HG03060 (cell line): Measurements from ENCODE around the gene AGBL3.
"Not testable (repeated sequence)": the region's sequence is repeated elsewhere in the genome, so short reads cannot be mapped to it uniquely, and the experiment has no call there.

Experiments
- ATAC-seq: cut with Tn5 transposase; IDR thresholded peaks from one replicate; pipeline ENCODE4 v1.9.1; 2021; ENCODE audit warnings: low read depth, moderate number of reproducible peaks; ENCODE audit not compliant: unreplicated experiment

The AGBL3 gene

DNA sequence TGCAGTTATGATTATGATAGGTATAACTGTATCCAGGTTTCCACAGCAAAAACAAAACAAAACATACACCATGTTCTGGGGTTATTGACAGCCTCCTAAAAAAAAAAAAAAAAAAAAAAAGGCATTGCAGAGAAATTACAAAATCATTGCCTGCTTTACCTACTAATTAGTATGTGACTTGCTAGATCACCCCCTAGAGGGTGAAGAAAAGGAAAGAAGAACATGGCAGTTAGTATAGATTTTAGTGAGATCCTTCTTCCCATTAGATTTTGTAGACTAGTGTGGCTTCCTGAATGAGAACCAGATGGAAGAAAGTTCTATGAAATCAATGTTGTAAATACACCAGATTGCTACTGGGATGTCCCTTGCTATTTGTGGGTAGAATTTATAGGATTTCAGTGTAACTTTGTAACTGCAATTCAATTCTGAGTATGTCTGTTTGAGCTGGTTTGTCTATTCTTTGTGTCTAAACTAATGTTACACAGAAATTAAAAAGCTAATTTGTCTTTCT, 24.0 kb upstream of the AGBL3 start:
- ATAC-seq = no peak

GRCh38 chr7:134963036-134963435, 23.3 kb upstream of the AGBL3 start:
- no peak for ATAC-seq

DNA sequence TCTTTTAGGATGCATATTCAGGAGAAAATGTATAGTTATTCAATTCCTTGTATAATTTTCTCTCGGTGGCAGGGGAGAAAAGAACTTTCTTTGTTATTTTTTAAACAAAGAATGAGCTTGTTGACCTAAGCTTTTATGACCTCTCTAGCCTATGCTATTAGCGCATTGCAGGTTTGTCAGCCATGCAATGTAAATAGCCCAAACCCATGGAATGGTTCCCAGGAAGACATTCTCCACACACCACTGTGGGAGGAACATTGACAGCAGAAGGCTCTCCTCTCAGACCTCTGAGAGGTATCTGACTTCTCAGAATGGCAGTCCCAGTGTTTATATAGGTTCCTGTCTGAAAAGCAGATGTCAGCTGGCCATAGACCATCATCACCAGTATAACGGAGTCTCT, 19.6 kb upstream of the AGBL3 start:
- ATAC-seq = no peak

DNA sequence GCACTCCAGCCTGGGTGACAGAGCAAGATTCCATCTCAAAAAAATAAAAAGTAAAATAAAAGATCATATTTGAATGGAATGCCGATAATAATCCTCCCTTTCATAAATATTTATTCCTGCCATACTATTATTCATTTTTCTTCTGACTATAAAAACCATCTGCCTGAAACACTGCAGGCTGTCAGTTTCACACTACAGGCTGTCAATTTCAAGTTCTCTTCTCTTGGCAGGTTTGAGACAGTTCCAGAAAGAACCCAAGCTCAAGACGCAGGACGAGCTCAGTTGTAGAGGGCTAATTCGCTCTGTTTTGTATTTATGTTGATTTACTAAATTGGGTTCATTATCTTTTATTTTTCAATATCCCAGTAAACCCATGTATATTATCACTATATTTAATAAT, 18.2 kb upstream of the AGBL3 start:
- ATAC-seq = no peak

DNA sequence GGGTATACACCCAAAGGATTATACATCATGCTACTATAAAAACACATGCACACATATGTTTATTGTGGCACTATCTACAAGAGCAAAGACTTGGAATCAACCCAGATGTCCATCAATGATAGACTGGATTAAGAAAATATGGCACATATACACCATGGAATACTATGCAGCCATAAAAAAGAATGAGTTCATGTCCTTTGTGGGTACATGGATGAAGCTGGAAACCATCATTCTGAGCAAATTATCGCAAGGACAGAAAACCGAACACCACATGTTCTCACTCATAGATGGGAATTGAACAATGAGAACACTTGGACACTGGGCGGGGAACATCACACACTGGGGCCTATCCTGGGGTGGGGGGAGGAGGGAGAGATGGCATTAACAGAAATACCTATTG, 4.7 kb upstream of the AGBL3 start:
- ATAC-seq = not testable (repeated sequence)

- ATAC-seq = peak; percentile 21
Measured at GRCh38 chr7:134985894-134986362, 380 bp upstream of the AGBL3 start.

DNA sequence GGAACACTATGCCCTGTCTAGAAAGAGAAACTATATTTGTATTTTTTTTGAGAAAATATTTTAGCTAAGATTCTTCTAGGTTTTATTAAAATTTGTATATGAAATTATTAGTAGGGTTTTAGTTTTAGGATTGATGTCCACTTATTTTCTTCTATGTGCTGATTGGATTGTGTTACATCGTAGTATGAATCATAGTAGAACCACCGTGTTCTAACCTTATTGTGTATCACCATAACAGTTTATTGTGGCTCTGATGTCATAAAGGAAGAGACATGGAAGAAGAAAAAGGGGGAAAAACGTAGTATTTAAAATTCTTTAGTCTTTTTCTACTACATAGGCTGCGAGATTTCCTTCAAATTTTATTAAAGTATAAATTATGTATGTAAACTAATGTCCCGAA, 1.9 kb downstream of the AGBL3 start:
- ATAC-seq = no peak

GRCh38 chr7:134991469-134992339, 5.4 kb downstream of the AGBL3 start:
- ATAC-seq = no peak

DNA sequence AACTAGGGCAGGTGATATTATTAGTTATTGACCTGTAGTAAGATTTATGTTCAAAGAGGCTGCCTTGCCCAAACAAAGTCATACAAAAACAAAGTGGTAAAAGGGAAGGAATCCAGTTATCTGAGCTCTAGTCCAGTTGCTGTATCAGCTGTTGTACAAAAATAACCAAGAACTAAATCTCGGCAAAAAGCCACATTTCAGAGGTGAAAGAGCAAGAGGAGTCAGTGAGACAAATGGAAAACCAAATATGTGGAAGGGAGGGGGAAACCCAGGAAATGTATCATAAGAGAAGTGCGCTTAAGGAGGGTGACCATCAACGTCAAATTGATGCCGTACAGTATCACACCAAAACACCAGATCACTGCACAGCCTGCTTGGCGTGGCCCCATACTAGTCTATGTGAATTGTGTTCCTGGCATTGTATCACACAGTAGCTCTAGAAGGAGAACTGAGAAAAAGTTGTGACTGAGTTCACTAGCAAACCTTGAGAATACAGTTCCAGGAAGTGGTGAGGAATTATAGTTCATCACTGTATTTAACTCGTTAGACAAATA, 6.4 kb downstream of the AGBL3 start:
- ATAC-seq = peak; percentile 66

GRCh38 chr7:134993877-134994456, 7.7 kb downstream of the AGBL3 start:
- ATAC-seq = no peak

- peak; percentile 36 for ATAC-seq
Measured at GRCh38 chr7:134995239-134996096, 9.2 kb downstream of the AGBL3 start.

- peak; percentile 21 for ATAC-seq
Measured at GRCh38 chr7:134996097-134996550, 9.8 kb downstream of the AGBL3 start.

DNA sequence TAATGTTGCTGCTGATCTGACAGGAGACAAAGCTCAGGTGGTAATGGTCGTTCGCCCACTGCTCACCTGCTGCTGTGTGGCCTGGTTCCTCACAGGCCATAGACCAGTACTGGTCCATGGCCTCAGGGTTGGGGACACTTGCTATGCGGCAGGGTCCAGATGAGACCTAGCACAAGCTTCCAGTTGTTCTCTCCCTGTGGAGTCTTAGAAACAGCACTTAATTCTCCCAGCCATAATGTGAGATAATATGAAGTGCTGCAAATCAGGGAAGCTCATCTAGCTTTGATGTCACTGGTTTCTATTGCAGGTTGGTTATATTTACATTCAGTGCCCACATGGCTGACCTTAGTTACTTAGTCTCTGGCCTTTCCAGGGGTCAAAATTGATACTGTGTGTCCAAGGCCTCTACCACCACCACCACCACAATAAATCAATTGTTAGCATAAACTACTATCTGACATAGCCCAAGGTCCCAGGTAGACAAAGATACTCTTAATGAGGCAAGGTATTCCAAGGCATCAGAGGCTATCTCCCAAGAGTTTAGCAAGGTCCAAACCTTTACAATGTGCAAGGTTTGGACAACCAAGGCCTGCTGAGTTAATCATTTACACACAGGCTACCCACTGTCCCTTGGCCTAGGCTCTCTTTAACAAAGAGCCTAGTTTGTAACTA, 11.0 kb downstream of the AGBL3 start:
- no peak for ATAC-seq

DNA sequence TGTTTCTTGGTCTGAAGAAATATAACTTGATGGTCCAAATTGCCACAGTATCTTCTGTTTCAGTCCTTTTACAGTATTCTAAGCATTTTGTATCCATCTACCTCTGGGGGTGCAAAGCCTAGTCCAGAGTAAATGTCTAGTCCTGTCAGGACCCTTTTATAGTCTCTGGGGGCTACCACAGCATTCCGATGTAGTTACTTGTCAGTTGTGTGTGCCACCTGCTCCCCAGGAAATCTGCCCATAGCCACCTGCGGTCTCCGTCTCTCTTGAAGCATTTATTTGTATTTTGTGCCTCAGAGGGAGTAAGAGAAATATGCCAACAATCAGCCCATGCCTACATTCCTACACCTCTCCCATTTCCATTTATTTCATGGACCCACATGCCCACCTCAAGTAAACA, 12.8 kb downstream of the AGBL3 start:
- no peak for ATAC-seq

GRCh38 chr7:135001390-135002165, 15.3 kb downstream of the AGBL3 start:
- ATAC-seq = no peak

GRCh38 chr7:135012229-135012628, 25.9 kb downstream of the AGBL3 start:
- no peak for ATAC-seq

DNA sequence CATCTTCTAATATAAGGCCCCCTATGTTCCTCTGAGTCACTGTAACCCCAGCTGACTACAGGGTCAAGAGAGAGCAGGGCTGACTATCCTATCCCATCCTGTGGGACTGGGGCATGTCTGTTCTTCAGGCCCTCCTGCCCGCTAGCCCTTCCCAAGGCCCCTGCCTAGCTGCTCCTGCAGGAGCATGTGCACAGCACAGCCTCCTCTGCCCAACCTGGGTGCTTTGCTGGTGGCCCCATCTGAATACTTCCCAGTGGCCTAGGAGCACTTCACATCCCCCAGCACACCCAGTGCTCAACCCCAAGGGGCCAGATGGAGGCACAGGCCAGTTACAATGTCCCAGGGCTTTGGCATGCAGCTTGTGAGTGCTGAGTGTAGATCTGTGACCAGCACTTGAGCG, 37.3 kb downstream of the AGBL3 start:
- no peak for ATAC-seq

DNA sequence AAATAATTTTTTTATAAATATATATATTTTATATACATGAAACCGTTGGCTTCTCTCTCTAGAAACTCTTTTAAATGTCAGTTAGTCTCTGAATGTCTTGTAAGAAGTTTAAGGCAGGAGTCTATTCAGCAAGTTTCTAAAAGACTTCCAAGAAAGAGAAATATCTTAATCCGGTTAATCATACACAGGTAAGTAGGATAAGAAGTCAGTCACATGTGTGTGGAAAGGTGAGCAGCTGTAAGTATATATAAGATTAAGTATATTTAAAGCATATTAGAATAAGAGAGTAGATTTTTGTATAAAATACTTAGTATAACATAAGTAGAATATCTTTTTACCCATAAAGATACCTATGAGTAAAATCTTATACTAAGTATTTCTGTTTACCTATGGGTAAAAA, 48.9 kb downstream of the AGBL3 start:
- no peak for ATAC-seq

DNA sequence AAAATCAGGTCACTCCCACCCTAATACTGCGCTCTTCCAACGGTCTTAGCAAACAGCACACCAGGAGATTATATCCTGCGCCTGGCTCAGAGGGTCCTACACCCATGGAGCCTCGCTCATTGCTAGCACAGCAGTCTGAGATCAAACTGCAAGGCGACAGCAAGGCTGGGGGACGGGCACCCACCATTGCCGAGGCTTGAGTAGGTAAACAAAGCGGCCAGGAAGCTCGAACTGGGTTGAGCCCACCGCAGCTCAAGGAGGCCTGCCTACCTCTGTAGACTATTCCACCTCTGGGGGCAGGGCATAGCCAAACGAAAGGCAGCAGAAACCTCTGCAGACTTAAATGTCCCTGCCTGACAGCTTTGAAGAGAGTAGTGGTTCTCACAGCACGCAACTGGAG, 80.7 kb downstream of the AGBL3 start:
- ATAC-seq = not testable (repeated sequence)
